ENCODE results near the gene WDR35.

DNA sequence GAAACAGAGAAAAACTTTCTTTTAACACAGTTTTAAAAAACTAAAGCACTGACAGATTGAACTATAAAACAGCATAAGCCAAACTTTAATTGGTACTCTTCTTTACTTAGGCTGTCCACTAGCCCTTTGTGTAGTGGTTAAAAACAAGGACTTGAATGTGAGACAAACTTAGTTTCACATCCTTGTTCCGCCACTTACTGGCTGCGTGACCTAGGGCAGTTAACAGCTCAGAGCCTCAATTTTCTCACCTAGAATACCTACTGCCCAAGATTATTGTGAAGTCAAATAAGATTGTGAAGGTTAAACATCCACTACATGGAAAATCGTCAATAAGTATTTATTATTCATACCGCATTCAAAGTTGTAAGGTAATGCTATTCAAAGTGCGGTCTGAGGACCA is 2.0 kb downstream of the WDR35 start:
- TF ChIP-seq POLR2AphosphoS5 (IDR thresholded peaks at IDR 0.05), result no peak
- TF ChIP-seq POLR2A (IDR thresholded peaks at IDR 0.05), result no peak
- TF ChIP-seq, protein P1, sequence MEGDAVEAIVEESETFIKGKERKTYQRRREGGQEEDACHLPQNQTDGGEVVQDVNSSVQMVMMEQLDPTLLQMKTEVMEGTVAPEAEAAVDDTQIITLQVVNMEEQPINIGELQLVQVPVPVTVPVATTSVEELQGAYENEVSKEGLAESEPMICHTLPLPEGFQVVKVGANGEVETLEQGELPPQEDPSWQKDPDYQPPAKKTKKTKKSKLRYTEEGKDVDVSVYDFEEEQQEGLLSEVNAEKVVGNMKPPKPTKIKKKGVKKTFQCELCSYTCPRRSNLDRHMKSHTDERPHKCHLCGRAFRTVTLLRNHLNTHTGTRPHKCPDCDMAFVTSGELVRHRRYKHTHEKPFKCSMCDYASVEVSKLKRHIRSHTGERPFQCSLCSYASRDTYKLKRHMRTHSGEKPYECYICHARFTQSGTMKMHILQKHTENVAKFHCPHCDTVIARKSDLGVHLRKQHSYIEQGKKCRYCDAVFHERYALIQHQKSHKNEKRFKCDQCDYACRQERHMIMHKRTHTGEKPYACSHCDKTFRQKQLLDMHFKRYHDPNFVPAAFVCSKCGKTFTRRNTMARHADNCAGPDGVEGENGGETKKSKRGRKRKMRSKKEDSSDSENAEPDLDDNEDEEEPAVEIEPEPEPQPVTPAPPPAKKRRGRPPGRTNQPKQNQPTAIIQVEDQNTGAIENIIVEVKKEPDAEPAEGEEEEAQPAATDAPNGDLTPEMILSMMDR (IDR thresholded peaks at IDR 0.05), result no peak
- TF ChIP-seq EP300 (IDR thresholded peaks at IDR 0.05), result no peak

Data from sigmoid colon (tissue), 4 donors.